SK-N-SH treated with all-trans-retinoic acid at 6 μM for 48 hours (cell line): Measurements from ENCODE around the gene PDGFRB.

Experiments
- ATAC-seq: fragments of 200-7000 bp; cut with Tn5 transposase; 3 replicates; pipeline ENCODE4 v1.9.1; 2020; ENCODE audit warnings: mild to moderate bottlenecking, moderate library complexity
- ARNTL ChIP-seq: fragments of 450-650 bp; formaldehyde crosslinking; IDR thresholded peaks from 2 replicates; pipeline ENCODE4 v1.5.0; 2020; ENCODE audit warnings: low read depth, mild to moderate bottlenecking, moderate library complexity, borderline replicate concordance
- BACH2 ChIP-seq: fragments of 250-450 bp; sonication (Bioruptor Pico); IDR thresholded peaks from 2 replicates; pipeline ENCODE4 v1.9.0; 2021; ENCODE audit warnings: mild to moderate bottlenecking, borderline replicate concordance
- CSDC2 ChIP-seq: fragments of 250-450 bp; sonication (Bioruptor Pico); IDR thresholded peaks from 2 replicates; pipeline ENCODE4 v1.5.0; 2020; ENCODE audit warnings: mild to moderate bottlenecking, moderate library complexity
- ESRRG ChIP-seq: fragments of 250-450 bp; sonication (Bioruptor Pico); IDR thresholded peaks from 2 replicates; pipeline ENCODE4 v1.6.1; 2021; ENCODE audit warnings: mild to moderate bottlenecking
- GLIS3 ChIP-seq: fragments of 250-450 bp; sonication (Bioruptor Pico); IDR thresholded peaks from 2 replicates; pipeline ENCODE4 v1.5.0; 2020; ENCODE audit warnings: mild to moderate bottlenecking, moderate library complexity
- ISL1 ChIP-seq: fragments of 250-450 bp; sonication (Bioruptor Pico); IDR thresholded peaks from 2 replicates; pipeline ENCODE4 v2.1.2; 2022; ENCODE audit warnings: mild to moderate bottlenecking, moderate library complexity
- OSR1 ChIP-seq: fragments of 250-450 bp; sonication (Bioruptor Pico); IDR thresholded peaks from 2 replicates; pipeline ENCODE4 v1.8.0; 2022; ENCODE audit warnings: moderate library complexity, mild to moderate bottlenecking, inconsistent platforms
- PPARA ChIP-seq: fragments of 250-450 bp; sonication (Bioruptor Pico); IDR thresholded peaks from 2 replicates; pipeline ENCODE4 v1.5.0; 2020; ENCODE audit warnings: mild to moderate bottlenecking, borderline replicate concordance
- RARB ChIP-seq: fragments of 250-450 bp; sonication (Bioruptor Pico); IDR thresholded peaks from 2 replicates; pipeline ENCODE4 v1.8.0; 2021; ENCODE audit warnings: mild to moderate bottlenecking, moderate library complexity
- SNAI2 ChIP-seq: fragments of 250-450 bp; sonication (Bioruptor Pico); IDR thresholded peaks from 2 replicates; pipeline ENCODE4 v1.5.0; 2020; ENCODE audit warnings: mild to moderate bottlenecking, moderate library complexity
- TCF4 ChIP-seq: fragments of 250-450 bp; sonication (Bioruptor Pico); IDR thresholded peaks from 2 replicates; pipeline ENCODE4 v1.8.0; 2021; ENCODE audit warnings: mild to moderate bottlenecking, moderate library complexity, borderline replicate concordance
- TOX ChIP-seq: fragments of 250-450 bp; sonication (Bioruptor Pico); IDR thresholded peaks from 2 replicates; pipeline ENCODE4 v1.8.0; 2021; ENCODE audit warnings: mild to moderate bottlenecking, moderate library complexity, borderline replicate concordance
- ZC3H10 ChIP-seq: fragments of 250-450 bp; sonication (Bioruptor Pico); IDR thresholded peaks from 2 replicates; pipeline ENCODE4 v1.5.1; 2021; ENCODE audit warnings: mild to moderate bottlenecking, moderate library complexity
- ZFP3 ChIP-seq: fragments of 250-450 bp; sonication (Bioruptor Pico); IDR thresholded peaks from 2 replicates; pipeline ENCODE4 v1.5.0; 2020; ENCODE audit warnings: mild to moderate bottlenecking, moderate library complexity
- ZFP30 ChIP-seq: fragments of 450-650 bp; formaldehyde crosslinking; IDR thresholded peaks from 2 replicates; pipeline ENCODE4 v1.5.0; 2022; ENCODE audit warnings: mild to moderate bottlenecking, moderate library complexity
- ZNF565 ChIP-seq: fragments of 450-650 bp; formaldehyde crosslinking; conservative IDR thresholded peaks from 2 replicates; pipeline ENCODE4 v1.5.0; 2020; ENCODE audit warnings: low read depth, mild to moderate bottlenecking, moderate library complexity
- ZNF70 ChIP-seq: fragments of 450-650 bp; formaldehyde crosslinking; IDR thresholded peaks from 2 replicates; pipeline ENCODE4 v1.5.0; 2020; ENCODE audit warnings: mild to moderate bottlenecking, moderate library complexity
- ZNF8 ChIP-seq: fragments of 450-650 bp; formaldehyde crosslinking; IDR thresholded peaks from 2 replicates; pipeline ENCODE4 v1.5.0; 2020; ENCODE audit warnings: mild to moderate bottlenecking, moderate library complexity
- TF ChIP-seq, protein P1 (sequence below): fragments of 250-450 bp; sonication (Bioruptor Pico); IDR thresholded peaks from 2 replicates; pipeline ENCODE4 v1.8.0; 2020; ENCODE audit warnings: mild to moderate bottlenecking, moderate library complexity, borderline replicate concordance
- TF ChIP-seq, protein P2 (sequence below): fragments of 250-450 bp; sonication (Bioruptor Pico); IDR thresholded peaks from 2 replicates; pipeline ENCODE4 v1.5.1; 2021; ENCODE audit warnings: mild to moderate bottlenecking, moderate library complexity
- TF ChIP-seq, protein P3 (sequence below): fragments of 250-450 bp; sonication (Bioruptor Pico); IDR thresholded peaks from 2 replicates; pipeline ENCODE4 v1.8.0; 2021; ENCODE audit warnings: low read depth, mild to moderate bottlenecking, moderate library complexity, borderline replicate concordance
- TF ChIP-seq, protein P4 (sequence below): fragments of 250-450 bp; sonication (Bioruptor Pico); IDR thresholded peaks from 2 replicates; pipeline ENCODE4 v1.5.1; 2020; ENCODE audit warnings: low read depth, mild to moderate bottlenecking, moderate library complexity

PDGFRB gene

DNA sequence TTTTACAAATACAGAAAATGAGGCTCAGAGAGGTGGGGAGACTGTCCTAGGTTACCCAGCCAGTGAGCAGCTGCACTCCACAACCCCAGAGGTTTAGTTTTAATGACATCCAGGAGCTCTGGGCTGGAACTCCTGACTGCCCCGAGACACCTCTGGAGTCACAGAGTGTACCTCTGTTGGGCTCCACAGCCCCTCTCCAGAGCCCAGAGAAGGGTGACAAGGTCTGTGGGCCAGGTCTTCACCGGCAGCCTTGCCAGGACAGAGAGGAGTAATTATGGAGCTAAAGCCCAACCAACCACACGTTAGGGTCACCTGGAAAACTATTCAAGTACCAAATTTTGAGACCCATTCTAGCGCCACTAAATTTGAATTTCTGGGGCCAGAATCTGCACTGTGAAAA lies 22.1 kb upstream of the PDGFRB start:
- no peak for ATAC-seq
- no peak for TF ChIP-seq ZFP3 (CRISPR knock-in tag)
- no peak for TF ChIP-seq GLIS3 (CRISPR knock-in tag)
- TF ChIP-seq ZNF70 (CRISPR knock-in tag), result no peak
- TF ChIP-seq, protein P1, sequence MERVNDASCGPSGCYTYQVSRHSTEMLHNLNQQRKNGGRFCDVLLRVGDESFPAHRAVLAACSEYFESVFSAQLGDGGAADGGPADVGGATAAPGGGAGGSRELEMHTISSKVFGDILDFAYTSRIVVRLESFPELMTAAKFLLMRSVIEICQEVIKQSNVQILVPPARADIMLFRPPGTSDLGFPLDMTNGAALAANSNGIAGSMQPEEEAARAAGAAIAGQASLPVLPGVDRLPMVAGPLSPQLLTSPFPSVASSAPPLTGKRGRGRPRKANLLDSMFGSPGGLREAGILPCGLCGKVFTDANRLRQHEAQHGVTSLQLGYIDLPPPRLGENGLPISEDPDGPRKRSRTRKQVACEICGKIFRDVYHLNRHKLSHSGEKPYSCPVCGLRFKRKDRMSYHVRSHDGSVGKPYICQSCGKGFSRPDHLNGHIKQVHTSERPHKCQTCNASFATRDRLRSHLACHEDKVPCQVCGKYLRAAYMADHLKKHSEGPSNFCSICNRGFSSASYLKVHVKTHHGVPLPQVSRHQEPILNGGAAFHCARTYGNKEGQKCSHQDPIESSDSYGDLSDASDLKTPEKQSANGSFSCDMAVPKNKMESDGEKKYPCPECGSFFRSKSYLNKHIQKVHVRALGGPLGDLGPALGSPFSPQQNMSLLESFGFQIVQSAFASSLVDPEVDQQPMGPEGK, result no peak
- TF ChIP-seq, protein P2, sequence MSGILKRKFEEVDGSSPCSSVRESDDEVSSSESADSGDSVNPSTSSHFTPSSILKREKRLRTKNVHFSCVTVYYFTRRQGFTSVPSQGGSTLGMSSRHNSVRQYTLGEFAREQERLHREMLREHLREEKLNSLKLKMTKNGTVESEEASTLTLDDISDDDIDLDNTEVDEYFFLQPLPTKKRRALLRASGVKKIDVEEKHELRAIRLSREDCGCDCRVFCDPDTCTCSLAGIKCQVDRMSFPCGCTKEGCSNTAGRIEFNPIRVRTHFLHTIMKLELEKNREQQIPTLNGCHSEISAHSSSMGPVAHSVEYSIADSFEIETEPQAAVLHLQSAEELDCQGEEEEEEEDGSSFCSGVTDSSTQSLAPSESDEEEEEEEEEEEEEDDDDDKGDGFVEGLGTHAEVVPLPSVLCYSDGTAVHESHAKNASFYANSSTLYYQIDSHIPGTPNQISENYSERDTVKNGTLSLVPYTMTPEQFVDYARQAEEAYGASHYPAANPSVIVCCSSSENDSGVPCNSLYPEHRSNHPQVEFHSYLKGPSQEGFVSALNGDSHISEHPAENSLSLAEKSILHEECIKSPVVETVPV (CRISPR knock-in tag), result no peak
- TF ChIP-seq ARNTL (CRISPR knock-in tag), result no peak
- TF ChIP-seq ISL1 (CRISPR knock-in tag), result no peak
- TF ChIP-seq OSR1, result no peak

DNA sequence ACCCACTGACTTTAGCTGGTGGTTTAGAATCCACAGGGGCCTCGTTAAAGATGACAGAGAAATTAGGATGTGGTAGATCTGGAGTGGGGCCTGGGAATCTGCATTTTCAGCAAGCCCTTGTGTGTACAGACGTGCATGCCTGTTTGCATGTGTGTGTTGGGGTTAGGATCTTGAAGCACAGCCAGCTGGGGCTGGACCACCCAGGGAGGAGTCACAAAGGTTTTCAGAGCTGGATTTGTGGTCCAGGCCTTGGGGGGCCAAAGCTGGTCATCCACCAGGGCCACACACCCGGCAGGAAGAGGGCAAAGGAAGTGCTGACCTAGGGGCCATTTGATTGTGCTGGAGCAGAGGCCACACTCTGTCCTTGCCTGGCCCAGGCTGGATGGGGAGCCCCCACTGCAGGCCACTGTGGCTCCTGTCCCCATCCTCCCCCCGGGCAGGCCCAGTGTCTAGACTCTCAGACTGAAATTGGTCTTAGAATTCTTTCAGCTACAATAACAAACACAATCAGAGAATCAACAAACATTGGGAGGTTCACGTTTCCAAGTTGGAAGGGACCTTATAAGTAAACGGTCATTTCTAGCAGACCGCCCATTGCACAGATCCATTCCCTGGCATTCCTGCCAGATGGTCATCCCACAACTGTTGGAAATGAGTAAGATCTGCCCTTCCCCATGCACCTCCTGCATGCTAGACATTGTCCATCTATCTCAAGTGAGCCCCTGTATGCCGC lies 21.3 kb upstream of the PDGFRB start:
- ATAC-seq, result no peak

DNA sequence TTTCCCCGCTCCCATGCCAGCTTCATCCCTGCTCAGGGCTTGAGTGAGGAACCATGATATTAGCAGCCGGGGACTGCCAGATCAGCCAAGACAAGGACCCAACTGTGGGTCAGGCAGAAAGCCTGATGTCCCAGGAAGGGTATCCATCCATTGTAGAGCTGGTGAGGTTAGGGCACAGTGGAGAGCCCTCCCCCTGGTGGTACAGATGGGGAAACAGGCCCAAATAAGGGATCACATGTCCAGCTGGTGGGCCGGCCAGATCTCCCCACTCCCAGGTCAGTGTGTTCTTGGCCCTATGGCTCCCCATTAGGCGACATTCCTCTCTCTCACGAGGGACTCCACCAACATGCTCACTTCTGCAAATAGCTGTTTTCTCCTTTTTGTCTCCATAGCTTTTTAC lies 19.9 kb upstream of the PDGFRB start:
- peak; percentile 95 for ATAC-seq
- TF ChIP-seq TCF4 (CRISPR knock-in tag) (no peak), ZNF565 (CRISPR knock-in tag) (no peak), CSDC2 (no peak), ZC3H10 (CRISPR knock-in tag) (no peak), ZFP3 (CRISPR knock-in tag) (no peak), PPARA (CRISPR knock-in tag) (no peak), RARB (no peak), TOX (CRISPR knock-in tag) (no peak), ZNF70 (CRISPR knock-in tag) (no peak), ISL1 (CRISPR knock-in tag) (no peak)
- TF ChIP-seq, protein P1, result no peak
- TF ChIP-seq, protein P3, sequence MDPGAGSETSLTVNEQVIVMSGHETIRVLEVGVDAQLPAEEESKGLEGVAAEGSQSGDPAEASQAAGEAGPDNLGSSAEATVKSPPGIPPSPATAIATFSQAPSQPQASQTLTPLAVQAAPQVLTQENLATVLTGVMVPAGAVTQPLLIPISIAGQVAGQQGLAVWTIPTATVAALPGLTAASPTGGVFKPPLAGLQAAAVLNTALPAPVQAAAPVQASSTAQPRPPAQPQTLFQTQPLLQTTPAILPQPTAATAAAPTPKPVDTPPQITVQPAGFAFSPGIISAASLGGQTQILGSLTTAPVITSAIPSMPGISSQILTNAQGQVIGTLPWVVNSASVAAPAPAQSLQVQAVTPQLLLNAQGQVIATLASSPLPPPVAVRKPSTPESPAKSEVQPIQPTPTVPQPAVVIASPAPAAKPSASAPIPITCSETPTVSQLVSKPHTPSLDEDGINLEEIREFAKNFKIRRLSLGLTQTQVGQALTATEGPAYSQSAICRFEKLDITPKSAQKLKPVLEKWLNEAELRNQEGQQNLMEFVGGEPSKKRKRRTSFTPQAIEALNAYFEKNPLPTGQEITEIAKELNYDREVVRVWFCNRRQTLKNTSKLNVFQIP (CRISPR knock-in tag), result no peak

More for the DNA sequence above, 21.3 kb upstream of the PDGFRB start:
- TF ChIP-seq ESRRG (CRISPR knock-in tag) (no peak), GLIS3 (CRISPR knock-in tag) (no peak), OSR1 (no peak), ZNF8 (CRISPR knock-in tag) (no peak), ZNF70 (CRISPR knock-in tag) (no peak), BACH2 (no peak)

DNA sequence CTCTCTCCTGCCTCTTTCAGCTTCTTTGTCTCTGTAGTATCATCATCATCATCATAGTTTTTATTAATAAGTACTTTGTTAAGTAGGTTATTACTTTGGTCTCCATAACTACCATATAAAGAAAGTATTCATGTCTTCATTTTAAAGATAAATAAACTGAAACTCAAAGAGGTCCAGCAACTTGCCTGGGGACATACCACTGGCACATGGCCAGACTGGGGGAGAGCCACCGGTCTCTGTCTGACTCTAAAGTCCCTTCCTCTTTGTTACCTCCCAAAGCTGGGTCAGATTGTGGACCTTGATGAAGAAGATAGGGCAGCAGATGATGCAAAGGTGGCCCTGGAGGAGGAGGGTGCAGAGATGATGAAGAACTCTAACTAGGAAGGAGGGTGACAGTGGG lies 19.4 kb upstream of the PDGFRB start:
- TF ChIP-seq CSDC2 (no peak), PPARA (CRISPR knock-in tag) (no peak), ARNTL (CRISPR knock-in tag) (no peak), ZNF8 (CRISPR knock-in tag) (no peak)
- no peak for ATAC-seq

DNA sequence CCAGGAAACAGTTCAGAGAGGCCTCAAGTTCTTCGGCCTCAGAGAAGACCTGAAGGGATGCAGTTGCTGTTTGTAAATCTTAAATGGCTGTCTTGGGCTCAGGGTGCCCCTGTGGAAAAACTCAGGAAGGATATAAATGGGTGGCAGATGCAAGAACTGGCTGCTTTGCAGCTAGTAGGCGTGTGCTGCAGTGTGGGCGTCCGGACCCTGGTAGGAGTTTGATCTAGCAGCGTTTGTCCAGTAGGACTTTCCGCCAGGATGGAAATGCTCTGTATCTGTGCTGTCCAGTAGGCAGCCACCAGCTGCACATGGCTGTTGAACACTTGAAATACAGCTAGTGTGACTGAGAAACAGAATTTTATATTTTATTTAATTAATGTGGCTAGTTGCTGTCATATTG lies 18.6 kb upstream of the PDGFRB start:
- ATAC-seq, result no peak
- TF ChIP-seq ZFP30 (CRISPR knock-in tag) (no peak), SNAI2 (CRISPR knock-in tag) (no peak), GLIS3 (CRISPR knock-in tag) (no peak), OSR1 (no peak), TOX (CRISPR knock-in tag) (no peak), ESRRG (CRISPR knock-in tag) (no peak), ZNF565 (CRISPR knock-in tag) (no peak), ARNTL (CRISPR knock-in tag) (no peak), ZNF8 (CRISPR knock-in tag) (no peak), ISL1 (CRISPR knock-in tag) (no peak), ZFP3 (CRISPR knock-in tag) (no peak), ZC3H10 (CRISPR knock-in tag) (no peak)
- TF ChIP-seq, protein P3 (CRISPR knock-in tag), result no peak
- TF ChIP-seq, protein P4, sequence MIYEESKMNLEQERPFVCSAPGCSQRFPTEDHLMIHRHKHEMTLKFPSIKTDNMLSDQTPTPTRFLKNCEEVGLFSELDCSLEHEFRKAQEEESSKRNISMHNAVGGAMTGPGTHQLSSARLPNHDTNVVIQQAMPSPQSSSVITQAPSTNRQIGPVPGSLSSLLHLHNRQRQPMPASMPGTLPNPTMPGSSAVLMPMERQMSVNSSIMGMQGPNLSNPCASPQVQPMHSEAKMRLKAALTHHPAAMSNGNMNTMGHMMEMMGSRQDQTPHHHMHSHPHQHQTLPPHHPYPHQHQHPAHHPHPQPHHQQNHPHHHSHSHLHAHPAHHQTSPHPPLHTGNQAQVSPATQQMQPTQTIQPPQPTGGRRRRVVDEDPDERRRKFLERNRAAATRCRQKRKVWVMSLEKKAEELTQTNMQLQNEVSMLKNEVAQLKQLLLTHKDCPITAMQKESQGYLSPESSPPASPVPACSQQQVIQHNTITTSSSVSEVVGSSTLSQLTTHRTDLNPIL (CRISPR knock-in tag), result no peak
